K562 (cell line): ENCODE measurements around the gene KCNJ14. TPM values are rescaled to one million over a fixed set of nuclear protein-coding genes. Genes with fewer than 3 reads are reported as not detected.
A peak's percentile ranks its signal among the peaks of the same experiment; 100 is the strongest.

Experiments
- BCL6 ChIP-seq: fragments of 250-450 bp; sonication (Bioruptor Pico); IDR thresholded peaks from 2 replicates; pipeline ENCODE4 v1.4.0; 2020
- EHMT2 ChIP-seq: fragments of 450-650 bp; IDR thresholded peaks from 2 replicates; pipeline ENCODE4 v1.6.1; 2018; ENCODE audit warnings: antibody characterized with exemption
- HDAC8 ChIP-seq: fragments of 450-650 bp; IDR thresholded peaks from 2 replicates; pipeline ENCODE4 v1.6.1; 2016; ENCODE audit warnings: mild to moderate bottlenecking, missing genetic modification characterization, moderate library complexity, missing compliant biosample characterization
- MAX ChIP-seq: sonication (generic); formaldehyde crosslinking; IDR thresholded peaks from 2 replicates; pipeline ENCODE4 v1.9.0; 2022; ENCODE audit warnings: mild to moderate bottlenecking, missing genetic modification reagents
- MTA3 ChIP-seq: fragments of 450-650 bp; formaldehyde crosslinking; IDR thresholded peaks from 2 replicates; pipeline ENCODE4 v1.6.1; 2017; ENCODE audit warnings: mild to moderate bottlenecking, borderline replicate concordance
- NFE2 ChIP-seq: IDR thresholded peaks from 2 replicates; pipeline ENCODE4 v1.6.1; 2014; ENCODE audit warnings: antibody characterized with exemption, low read depth
- POLR2G ChIP-seq: fragments of 200-400 bp; formaldehyde crosslinking; IDR thresholded peaks from 2 replicates; pipeline ENCODE4 v1.6.1; 2017; ENCODE audit warnings: low read depth, mild to moderate bottlenecking, antibody characterized with exemption, low read length, moderate library complexity
- REST ChIP-seq, 2 experiments: fragments of 450-650 bp; formaldehyde crosslinking in 1 of 2; IDR thresholded peaks; 2 replicates each; pipeline versions ENCODE4 v1.4.0 to v1.6.1; 2014 to 2020; ENCODE audit warnings: mild to moderate bottlenecking in 2 of 2, borderline replicate concordance in 1 of 2, low read depth in 1 of 2
- RNF219 ChIP-seq: fragments of 250-450 bp; sonication (Bioruptor Pico); IDR thresholded peaks from 2 replicates; pipeline ENCODE4 v1.5.0; 2022; ENCODE audit warnings: mild to moderate bottlenecking
- TEAD1 ChIP-seq, 2 experiments: fragments of 450-650 bp in 1 of 2; sonication (generic) in 1 of 2; formaldehyde crosslinking; IDR thresholded peaks; 2 replicates each; pipeline versions ENCODE4 v1.4.0 to v1.8.0; 2020 to 2022; ENCODE audit warnings: mild to moderate bottlenecking in 2 of 2, missing genetic modification reagents in 1 of 2
- THRB ChIP-seq: fragments of 450-650 bp; formaldehyde crosslinking; conservative IDR thresholded peaks from 2 replicates; pipeline ENCODE4 v1.4.0; 2022; ENCODE audit warnings: mild to moderate bottlenecking, missing genetic modification characterization
- TSC22D4 ChIP-seq: fragments of 450-650 bp; IDR thresholded peaks from 2 replicates; pipeline ENCODE4 v1.6.1; 2016; ENCODE audit warnings: missing genetic modification characterization, missing biosample characterization, control low read depth
- ZNF197 ChIP-seq: fragments of 200-800 bp; sonication (Bioruptor generic); IDR thresholded peaks from 2 replicates; pipeline ENCODE4 v1.6.1; 2016; ENCODE audit warnings: low read depth, missing genetic modification characterization, missing compliant biosample characterization
- polyA plus RNA-seq, 8 experiments: library from polyadenylated mRNA; depleted of rRNA in 4 of 8; stranded (reverse) in 5 of 8; unstranded in 3 of 8; fragments of >200 nt; fragmentation: Nextera tagmentation in 2 of 8; fragmentation: Illumina TruSeq in 1 of 8; extraction: Ambion mirVana in 2 of 8; extraction: Trizol in 1 of 8; gene quantifications; 2 replicates each; pipeline versions ENCODE4 v1.2.1 to v1.2.3, GENCODE V29; 2011 to 2014; ENCODE audit warnings: inconsistent platforms in 1 of 8, missing spikeins in 1 of 8
- total RNA-seq, 7 experiments: library from RNA; depleted of rRNA in 6 of 7; stranded (reverse); fragments of >200 nt in 6 of 7; fragmentation: Illumina TruSeq in 2 of 7; extraction: Trizol in 2 of 7; gene quantifications; 2 replicates each; pipeline versions ENCODE4 v1.2.1 to v1.2.3, GENCODE V29; 2011 to 2021; ENCODE audit warnings: low replicate concordance in 1 of 7

KCNJ14 gene
- total and polyA plus RNA-seq, 9 of the 15 experiments (the other 6 are each of a cell fraction or from before 2014, with no cell fraction given): 0.15 to 1.6 (median 0.49) TPM

GRCh38 chr19:48418317-48419064 is 36.9 kb upstream of the KCNJ14 start (continued):
- TF ChIP-seq REST (IDR thresholded peaks at IDR 0.05; ENCODE audit: borderline replicate concordance) (peak; percentile 13; the same call in 1 of the 2 replicates), REST (CRISPR knock-in tag; IDR thresholded peaks at IDR 0.05; ENCODE audit: low read depth) (no peak), MTA3 (no peak), BCL6 (no peak), POLR2G (no peak), TSC22D4 (tag) (no peak), ZNF197 (no peak), TEAD1 (CRISPR knock-in tag; IDR thresholded peaks at IDR 0.05) (peak; percentile 40 to 43; a peak in 1 of 4 replicates), EHMT2 (no peak), THRB (CRISPR knock-in tag) (no peak), MAX (CRISPR knock-in tag) (peak; percentile 50; the same call in 1 of the 2 replicates), RNF219 (no peak), NFE2 (0 out of 2 replicates have a peak, but pooled peaks have one; percentile 43), HDAC8 (no peak)
